K562 (cell line): ENCODE results near the gene ECM1. TPM values are rescaled to one million over a fixed set of nuclear protein-coding genes. Genes with fewer than 3 reads are reported as not detected.
A peak's percentile ranks its signal among the peaks of the same experiment; 100 is the strongest.

ENCODE experiments used
- ATF1 ChIP-seq, 2 experiments: fragments of 450-650 bp in 1 of 2; IDR thresholded peaks; 2 replicates each; pipeline ENCODE4 v1.6.1; 2016; ENCODE audit warnings: missing compliant biosample characterization in 1 of 2, missing genetic modification characterization in 1 of 2
- CREM ChIP-seq: IDR thresholded peaks from 2 replicates; pipeline ENCODE4 v1.6.1; 2014; ENCODE audit warnings: antibody characterized with exemption, low read depth
- EP300 ChIP-seq: IDR thresholded peaks from 2 replicates; pipeline ENCODE4 v1.6.1; 2012; ENCODE audit warnings: low read length, improper control_type of control experiment
- JUND ChIP-seq, 2 experiments: IDR thresholded peaks; 2 replicates in 1 of 2; 3 replicates in 1 of 2; pipeline ENCODE4 v1.6.1; 2011; ENCODE audit warnings: borderline replicate concordance in 2 of 2, low read depth in 2 of 2, low read length in 2 of 2, improper control_type of control experiment in 1 of 2, missing biosample characterization in 1 of 2, missing genetic modification characterization in 1 of 2, missing genetic modification reagents in 1 of 2
- KLF16 ChIP-seq: IDR thresholded peaks from 2 replicates; pipeline ENCODE4 v1.6.1; 2016; ENCODE audit warnings: antibody characterized with exemption
- MEIS2 ChIP-seq: fragments of 450-650 bp; IDR thresholded peaks from 2 replicates; pipeline ENCODE4 v1.6.1; 2014; ENCODE audit warnings: mild to moderate bottlenecking; ENCODE audit not compliant: partially characterized antibody
- NONO ChIP-seq, 2 experiments: fragments of 200-400 bp in 1 of 2; fragments of 450-650 bp in 1 of 2; formaldehyde crosslinking in 1 of 2; IDR thresholded peaks; 2 replicates each; pipeline ENCODE4 v1.6.1; 2017; ENCODE audit warnings: low read depth in 2 of 2, mild to moderate bottlenecking in 2 of 2, moderate library complexity in 2 of 2, low read length in 1 of 2
- SOX6 ChIP-seq: fragments of 450-650 bp; IDR thresholded peaks from 2 replicates; pipeline ENCODE4 v1.6.1; 2014; ENCODE audit warnings: mild to moderate bottlenecking
- TEAD4 ChIP-seq, 2 experiments: sonication (generic) in 1 of 2; formaldehyde crosslinking in 1 of 2; IDR thresholded peaks; 2 replicates each; pipeline versions ENCODE4 v1.6.1 to v1.8.0; 2012 to 2022; ENCODE audit warnings: borderline replicate concordance in 1 of 2, inconsistent platforms in 1 of 2, low read length in 1 of 2, mild to moderate bottlenecking in 1 of 2, missing genetic modification reagents in 1 of 2
- ZNF696 ChIP-seq: fragments of 250-450 bp; sonication (Bioruptor Pico); conservative IDR thresholded peaks from 2 replicates; pipeline ENCODE4 v1.4.0; 2020; ENCODE audit warnings: mild to moderate bottlenecking, moderate library complexity
- polyA plus RNA-seq, 8 experiments: library from polyadenylated mRNA; depleted of rRNA in 4 of 8; stranded (reverse) in 5 of 8; unstranded in 3 of 8; fragments of >200 nt; fragmentation: Nextera tagmentation in 2 of 8; fragmentation: Illumina TruSeq in 1 of 8; extraction: Ambion mirVana in 2 of 8; extraction: Trizol in 1 of 8; gene quantifications; 2 replicates each; pipeline versions ENCODE4 v1.2.1 to v1.2.3, GENCODE V29; 2011 to 2014; ENCODE audit warnings: inconsistent platforms in 1 of 8, missing spikeins in 1 of 8
- total RNA-seq, 7 experiments: library from RNA; depleted of rRNA in 6 of 7; stranded (reverse); fragments of >200 nt in 6 of 7; fragmentation: Illumina TruSeq in 2 of 7; extraction: Trizol in 2 of 7; gene quantifications; 2 replicates each; pipeline versions ENCODE4 v1.2.1 to v1.2.3, GENCODE V29; 2011 to 2021; ENCODE audit warnings: low replicate concordance in 1 of 7
- TF ChIP-seq, protein P1 (sequence below): fragments of 250-450 bp; sonication (Bioruptor Pico); IDR thresholded peaks from 2 replicates; pipeline ENCODE4 v1.4.0; 2020

Gene ECM1
- total and polyA plus RNA-seq, 9 of the 15 experiments (the other 6 are each of a cell fraction or from before 2014, with no cell fraction given), result 6.6 to 52.2 (median 12.8) TPM

DNA sequence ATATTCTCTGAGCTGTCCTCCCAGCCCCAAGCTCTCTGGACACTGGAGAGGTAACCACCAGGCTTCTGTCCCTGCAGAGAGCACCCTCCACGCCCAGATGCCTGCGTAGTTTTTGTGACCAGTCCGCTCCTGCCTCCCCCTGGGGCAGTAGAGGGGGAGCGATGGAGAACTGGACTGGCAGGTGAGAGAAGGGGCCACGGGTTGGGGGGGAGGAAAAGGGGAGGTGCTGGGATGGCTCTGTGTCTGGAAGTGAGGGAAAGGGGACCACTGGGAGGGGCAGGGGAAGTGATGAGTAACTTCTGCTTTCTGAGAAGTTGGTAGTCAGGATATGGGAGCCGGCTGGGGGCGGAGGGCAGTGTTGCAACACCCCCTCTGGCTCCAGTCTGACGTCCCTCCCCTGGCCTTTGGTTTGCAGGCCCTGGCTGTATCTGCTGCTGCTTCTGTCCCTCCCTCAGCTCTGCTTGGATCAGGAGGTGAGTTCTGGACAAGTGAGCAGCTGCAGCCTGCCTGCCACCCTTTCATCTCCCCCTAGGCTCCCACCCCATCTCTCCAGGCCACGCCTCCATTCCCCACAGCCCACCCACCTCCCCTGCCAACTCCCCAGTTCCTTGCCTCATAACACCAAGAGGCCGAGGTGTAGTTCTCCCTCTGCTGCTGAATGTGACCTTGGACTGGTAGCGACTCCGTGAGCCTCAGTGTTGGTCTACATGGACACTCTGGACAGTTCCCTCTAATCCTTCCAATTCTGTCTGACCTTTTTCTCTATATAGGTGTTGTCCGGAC is 44.4 kb downstream of the ECM1 start (continued):
- TF ChIP-seq NONO (IDR thresholded peaks at IDR 0.05; ENCODE audit: low read depth in 2 of 2, low read length in 1 of 2), result 0 out of 4 replicates have a peak, but pooled peaks of 1 of the 2 experiments have one; percentile 42
- peak; percentile 87 for TF ChIP-seq CREM
- TF ChIP-seq MEIS2, result peak; percentile 40
- TF ChIP-seq, protein P1, sequence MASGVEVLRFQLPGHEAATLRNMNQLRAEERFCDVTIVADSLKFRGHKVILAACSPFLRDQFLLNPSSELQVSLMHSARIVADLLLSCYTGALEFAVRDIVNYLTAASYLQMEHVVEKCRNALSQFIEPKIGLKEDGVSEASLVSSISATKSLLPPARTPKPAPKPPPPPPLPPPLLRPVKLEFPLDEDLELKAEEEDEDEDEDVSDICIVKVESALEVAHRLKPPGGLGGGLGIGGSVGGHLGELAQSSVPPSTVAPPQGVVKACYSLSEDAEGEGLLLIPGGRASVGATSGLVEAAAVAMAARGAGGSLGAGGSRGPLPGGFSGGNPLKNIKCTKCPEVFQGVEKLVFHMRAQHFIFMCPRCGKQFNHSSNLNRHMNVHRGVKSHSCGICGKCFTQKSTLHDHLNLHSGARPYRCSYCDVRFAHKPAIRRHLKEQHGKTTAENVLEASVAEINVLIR, result no peak
- TF ChIP-seq TEAD4 (IDR thresholded peaks at IDR 0.05; ENCODE audit: low read length), result peak; percentile 47; the same call in 1 of the 2 replicates
- no peak for TF ChIP-seq TEAD4 (CRISPR knock-in tag; IDR thresholded peaks at IDR 0.05; ENCODE audit: borderline replicate concordance)
- no peak for TF ChIP-seq ZNF696 (CRISPR knock-in tag)
- no peak for TF ChIP-seq ATF1 (CRISPR knock-in tag; IDR thresholded peaks at IDR 0.05)
- peak; percentile 53; the same call in 1 of the 2 replicates for TF ChIP-seq ATF1 (tag; IDR thresholded peaks at IDR 0.05)
- TF ChIP-seq EP300, result peak; percentile 60; the same call in 1 of the 2 replicates
- TF ChIP-seq JUND (IDR thresholded peaks at IDR 0.05; ENCODE audit: borderline replicate concordance, low read depth, low read length), result peak; percentile 87
- peak; percentile 83; the same call in 1 of the 3 replicates for TF ChIP-seq JUND (tag; IDR thresholded peaks at IDR 0.05; ENCODE audit: borderline replicate concordance, low read depth, low read length)
- TF ChIP-seq KLF16, result 0 out of 2 replicates have a peak, but pooled peaks have one; percentile 22
- TF ChIP-seq SOX6, result peak; percentile 44; the same call in 1 of the 2 replicates
